Measurements from ENCODE around the gene PALLD.

PALLD gene

DNA sequence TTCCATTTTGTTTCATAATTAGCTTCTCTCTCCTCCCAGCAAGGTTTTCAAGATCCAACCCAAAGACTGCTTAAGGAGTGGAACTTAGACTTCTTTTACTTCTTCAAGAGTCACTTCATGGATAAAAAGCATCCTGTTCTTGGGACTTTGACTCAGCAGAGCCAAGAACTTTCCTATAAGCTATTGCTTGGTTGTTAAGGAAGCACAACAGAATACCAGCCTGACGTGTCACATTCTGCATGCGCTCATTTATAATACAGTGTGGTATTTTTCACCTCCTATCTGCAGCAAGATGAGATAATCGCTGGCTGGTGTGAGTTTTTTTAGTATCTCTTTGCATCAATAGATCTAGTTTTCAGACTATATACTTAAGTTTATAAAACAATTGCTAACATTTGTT is 152.1 kb downstream of the PALLD start:
- FAIRE-seq: no peak

DNA sequence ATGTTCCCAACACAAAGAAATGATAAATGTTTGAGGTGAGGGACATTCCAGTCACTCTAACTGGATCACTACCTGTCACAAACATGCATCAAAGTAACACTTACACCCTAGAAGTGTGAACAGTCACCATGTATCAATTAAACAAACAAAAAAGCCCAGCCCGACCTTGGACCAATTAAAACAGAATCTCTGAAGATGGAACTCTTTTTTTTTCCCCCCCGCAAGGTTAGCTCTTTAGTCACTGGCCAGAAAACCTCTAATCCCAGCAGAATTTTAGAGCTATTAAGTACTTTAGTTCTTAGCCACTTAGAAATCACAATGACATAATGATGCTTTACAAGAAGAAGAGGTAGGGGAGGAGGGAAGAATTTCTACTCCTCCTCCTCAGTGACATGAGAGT is 154.5 kb downstream of the PALLD start:
- no peak for FAIRE-seq

DNA sequence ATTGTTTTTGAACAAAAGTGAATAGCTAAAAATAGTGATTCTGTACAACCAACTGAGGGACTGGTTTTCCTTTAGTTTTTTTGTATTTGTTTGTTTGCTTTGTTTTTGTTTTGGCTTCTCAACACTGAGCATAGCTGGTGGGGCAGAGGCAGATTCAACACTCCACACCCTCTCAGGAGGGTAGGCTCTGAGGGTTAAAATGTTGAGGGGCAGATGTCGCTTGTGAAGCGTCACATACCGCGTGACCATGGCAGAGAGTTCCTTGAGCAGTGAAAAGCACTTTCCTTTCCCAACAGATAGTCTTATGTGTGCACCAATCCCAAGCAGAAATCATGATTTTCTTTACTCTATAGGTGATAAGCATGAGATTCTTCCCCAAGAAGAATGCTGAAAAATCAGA is 155.0 kb downstream of the PALLD start:
- no peak for FAIRE-seq

DNA sequence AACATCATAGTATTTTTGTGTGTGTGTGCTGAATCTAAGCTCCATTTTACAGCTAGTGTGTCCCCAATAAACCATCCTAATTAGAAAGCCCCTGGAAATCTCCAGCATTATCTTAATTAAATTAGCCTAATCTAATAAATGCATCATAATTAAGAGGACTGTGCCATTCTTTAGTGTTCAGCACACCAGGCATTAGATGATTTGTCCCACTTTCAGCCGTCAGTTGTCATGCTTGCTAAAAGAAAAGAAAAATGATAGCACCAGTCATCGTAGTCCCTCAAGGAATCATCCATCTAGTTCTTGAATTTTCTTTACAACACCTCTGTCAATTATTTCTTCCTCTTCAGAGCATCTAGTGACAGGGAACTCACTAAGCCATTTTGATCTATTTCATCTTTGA is 155.9 kb downstream of the PALLD start:
- FAIRE-seq: no peak

DNA sequence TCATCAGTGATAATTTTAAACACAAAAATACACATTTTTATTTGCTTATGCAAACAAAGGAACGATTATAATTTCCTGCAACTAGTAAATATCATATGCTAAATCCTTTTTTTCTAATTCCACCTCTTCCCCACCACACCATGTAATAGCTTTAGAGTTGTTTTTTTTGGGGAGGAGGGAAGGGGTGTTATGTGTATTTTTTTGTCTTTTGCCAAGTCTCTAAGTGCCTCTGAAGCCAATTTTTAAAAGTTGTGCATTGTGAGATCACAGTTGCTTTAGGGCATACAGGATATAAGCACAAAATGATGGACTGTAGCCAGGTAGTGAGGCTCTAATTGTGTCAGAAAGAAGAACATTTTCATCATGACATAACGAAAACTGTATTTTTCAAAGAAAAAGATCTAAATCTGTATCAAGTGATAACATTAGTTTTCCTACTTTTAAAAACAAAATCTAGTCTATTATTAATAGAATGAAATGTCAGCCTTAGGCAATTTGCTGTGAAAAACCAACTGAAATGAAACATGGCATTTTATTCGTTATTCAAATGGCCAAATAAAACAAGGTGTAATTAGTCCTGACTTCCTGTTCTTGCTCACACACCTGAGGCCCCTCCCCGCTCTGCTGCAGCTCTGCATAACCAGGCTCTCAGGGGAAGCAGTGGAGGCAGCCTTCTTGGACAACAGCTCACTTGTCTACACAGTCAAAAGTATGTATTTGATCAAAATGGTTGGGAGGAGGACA is 157.4 kb downstream of the PALLD start:
- no peak for FAIRE-seq

DNA sequence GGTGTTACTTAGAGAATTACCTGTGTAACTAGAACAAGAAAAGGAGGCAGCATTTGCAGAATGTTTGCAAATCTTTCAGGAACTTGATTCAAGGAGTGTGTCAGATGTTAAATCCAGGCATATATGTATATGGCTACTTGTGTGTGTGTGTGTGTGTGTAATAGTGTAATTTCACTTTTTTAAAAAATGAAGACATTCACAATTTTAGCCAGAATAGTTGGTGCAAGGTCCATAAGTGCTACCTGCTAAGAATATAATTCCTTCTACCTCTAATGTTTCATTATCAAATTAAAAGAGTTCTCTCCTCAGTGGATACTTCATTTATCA is 158.0 kb downstream of the PALLD start:
- no peak for FAIRE-seq

DNA sequence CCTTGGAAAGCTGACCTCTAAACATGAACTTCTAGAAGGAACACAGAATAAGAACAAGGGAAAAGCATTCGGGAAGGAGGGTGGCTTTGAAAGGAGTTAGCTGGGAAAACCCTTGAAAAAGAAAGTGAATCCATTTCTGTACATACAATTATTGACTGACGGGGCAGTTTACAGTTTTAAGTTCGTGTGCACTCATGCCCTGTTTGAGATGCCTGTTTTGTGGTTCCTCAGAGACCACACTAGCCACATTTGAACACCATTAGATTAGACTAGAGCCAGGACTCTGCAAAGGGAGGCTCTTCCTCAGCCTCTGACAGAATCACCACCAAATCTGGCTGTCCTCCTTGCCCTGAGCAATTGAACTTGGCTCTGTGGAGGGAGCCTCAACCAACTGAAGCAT is 158.3 kb downstream of the PALLD start:
- FAIRE-seq: no peak

DNA sequence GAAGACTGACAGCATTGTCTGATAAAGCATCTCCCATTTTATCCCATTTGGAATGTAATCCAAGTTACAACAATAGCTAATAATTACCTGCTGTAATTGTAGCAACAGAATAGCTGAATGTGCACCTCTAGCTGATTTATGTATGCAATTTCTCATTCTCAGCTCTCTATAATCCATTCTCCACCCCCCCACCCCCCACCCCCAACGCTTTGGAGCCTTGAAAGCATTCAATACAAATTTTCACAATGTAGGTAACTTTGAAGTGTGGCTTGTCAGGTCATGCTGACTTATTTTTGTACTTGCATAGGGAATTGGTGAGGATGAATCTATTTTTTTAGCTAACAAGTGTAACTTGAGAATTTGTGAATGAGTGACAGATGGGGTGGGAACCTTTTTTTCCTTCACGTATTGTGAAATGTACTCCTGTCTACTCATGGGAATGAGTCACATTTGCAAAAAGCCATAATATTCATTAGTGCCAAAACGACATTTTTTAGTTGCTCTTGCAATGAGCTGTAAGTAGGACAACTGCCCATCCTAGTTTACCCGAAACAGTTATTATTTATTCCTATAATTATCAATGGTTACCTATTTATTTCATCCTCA is 159.3 kb downstream of the PALLD start:
- FAIRE-seq: no peak

DNA sequence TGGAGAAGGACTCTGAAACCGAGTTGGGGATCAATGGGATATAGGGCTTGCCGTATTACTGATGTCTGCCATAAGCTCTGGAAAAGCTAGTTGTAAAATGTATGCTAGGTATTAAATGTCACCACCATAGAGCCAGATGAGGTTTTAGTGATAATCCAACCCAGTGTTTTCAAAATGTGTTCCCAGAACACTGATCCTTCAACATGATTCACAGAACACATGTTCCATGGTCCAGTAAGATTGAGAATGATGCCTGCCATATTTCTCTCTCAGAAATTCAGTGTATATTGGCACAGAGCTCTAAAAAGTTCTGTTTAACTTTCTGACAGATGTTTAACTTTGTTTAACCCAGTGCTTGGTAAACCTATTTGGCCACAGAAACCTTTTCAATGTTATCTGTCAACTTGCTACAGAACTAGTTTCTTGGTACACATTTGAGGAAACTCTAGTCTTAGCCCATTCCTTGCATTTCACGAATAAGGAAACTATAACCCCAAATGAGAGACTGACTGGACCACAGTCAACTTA is 160.2 kb downstream of the PALLD start:
- FAIRE-seq: no peak

DNA sequence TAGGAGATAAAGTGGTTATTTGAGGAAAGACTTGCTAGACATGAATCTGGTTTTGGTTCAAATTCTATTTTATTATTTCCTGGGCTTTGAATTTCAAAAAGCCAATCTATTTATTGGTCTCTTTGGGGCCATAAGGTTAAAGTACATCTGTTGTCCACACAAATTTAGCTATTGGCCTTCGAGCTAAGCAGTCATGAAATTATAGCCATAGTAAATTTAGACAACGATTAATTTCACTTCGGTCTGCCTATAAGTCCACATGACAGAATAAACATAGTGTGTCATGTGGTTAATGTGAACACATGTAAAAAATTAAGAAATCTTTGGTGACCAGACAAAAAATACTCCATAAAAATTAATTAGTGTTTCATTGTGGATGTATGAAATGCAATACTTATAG is 161.9 kb downstream of the PALLD start:
- no peak for FAIRE-seq

DNA sequence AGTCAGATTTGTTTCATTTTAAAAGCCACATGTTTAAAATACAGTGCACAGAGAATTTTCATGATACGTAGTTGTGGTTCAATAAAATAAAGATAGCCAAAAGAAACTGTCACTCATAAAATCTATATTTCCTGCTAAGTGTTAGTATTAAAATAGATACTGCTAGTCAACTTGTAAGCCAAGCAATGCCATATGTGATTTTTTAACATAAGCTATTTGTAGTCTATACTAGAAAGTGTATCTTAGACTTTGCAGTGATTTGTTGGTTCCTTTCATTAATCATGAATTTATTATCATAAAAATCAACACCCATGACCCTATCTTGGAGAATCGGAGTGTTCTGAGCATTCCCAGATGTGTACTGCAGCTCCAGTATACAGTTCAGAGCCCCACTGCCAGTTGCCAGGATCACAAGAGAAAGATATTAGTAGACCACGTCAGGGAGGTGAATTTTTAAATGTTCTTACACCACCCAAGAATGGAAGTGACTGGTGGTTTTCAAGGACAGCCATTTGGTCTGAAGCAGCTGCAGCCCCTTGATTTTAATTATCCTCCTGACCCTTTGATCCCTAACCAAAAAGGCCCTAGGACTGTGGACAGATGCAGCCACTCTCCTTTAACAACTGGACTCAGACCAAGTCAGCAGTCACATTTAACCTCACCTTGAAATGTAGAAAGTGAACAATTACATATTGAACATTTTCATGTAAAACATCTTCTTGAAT is 163.1 kb downstream of the PALLD start:
- FAIRE-seq: no peak

DNA sequence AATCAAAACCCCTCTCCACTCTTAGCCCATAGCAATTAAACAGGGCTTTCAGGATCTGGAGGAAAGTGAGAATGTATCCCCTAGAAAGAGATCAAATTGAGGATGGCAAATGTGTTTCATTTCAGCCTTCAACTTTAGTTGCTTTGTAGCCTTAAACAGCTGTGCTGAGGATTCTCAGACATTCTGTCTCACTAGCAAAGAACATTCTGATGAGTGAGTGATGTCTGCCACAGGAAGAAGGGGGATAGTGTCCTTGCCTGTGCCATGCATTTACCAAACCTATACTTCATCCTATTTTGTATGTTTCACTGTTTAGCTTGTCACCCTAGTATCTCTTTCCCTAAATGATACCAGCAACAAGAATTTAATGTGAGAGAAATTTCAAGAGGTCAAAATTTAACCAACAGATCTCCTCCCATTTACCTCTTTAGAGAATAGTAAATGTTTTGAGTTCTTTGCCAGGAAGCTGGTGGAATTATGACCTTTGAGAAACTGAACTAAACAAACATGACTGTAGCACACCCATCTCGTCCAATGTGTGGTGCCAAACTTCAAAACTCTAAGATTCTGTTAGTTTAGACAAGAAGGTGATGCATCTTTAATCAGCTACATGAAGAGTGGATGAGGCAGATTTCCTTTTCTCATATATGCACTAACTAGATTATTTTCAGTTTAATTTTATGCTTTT is 165.6 kb downstream of the PALLD start:
- no peak for FAIRE-seq

DNA sequence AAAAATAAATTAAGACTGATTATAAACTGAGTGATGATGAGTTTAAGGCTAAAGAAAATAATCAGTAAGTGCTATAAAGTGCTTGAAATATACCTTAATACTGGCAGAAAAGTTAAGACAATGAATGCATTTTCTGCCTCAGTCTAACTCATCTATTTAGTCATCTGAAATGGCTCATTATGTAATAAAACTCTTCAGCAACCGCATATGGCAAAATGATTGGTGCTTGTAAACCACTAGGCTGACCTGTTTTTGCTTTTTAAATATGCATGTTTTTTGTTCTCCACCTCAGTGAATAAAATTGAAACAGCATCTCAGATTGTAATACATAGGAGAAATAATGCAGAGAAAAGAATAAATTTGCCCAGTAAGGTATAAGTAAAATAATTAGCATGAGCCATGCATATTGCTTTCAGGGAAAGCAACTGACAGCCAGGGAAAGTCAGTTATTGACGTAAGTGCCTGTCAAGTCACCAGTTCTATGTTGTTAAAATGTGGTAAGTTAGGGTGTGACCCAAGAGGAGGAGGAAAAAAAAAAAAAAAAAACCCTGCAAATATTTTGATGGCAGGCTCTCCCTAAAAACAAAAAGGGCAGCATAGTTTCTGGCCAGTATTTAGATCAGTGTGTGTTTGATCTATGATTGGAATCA is 167.5 kb downstream of the PALLD start:
- FAIRE-seq: no peak

DNA sequence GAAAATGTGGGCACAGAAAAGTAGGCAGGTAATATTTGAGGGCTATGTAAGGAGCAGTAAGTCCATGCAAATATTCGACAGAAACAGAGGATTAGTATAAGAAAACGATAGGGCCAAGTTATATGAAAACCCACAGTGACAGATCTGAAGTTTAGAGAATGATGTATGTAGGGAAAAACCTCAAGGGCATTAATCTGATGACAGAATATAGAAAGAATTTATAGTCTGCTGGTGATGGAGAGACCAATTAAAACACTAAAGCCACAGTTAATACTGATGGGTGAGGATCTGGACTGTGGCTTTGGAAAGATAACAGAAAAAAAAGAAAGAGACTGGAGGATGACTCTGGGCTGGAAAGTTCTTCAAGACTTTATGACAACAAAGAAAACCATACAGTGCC is 169.7 kb downstream of the PALLD start:
- no peak for FAIRE-seq

DNA sequence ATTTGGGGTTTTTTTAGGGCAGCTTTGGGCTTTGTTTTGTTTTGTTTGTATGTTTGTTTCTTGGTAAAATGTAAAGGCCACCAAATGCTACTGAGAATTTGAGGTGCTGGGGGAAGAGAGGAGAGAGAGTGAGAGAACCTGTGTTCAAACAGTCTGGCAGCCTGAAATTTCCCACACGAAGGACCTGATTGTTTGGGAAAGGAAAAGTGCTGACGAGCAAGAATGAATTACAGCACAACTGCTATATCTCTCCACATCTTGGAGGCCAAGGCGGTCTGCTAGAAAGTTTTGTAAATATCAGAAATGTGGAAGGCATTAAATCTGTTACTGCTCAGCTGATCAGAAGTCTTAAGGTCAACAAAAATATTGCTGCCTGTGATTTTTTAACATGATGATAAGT is 170.5 kb downstream of the PALLD start:
- FAIRE-seq: no peak

DNA sequence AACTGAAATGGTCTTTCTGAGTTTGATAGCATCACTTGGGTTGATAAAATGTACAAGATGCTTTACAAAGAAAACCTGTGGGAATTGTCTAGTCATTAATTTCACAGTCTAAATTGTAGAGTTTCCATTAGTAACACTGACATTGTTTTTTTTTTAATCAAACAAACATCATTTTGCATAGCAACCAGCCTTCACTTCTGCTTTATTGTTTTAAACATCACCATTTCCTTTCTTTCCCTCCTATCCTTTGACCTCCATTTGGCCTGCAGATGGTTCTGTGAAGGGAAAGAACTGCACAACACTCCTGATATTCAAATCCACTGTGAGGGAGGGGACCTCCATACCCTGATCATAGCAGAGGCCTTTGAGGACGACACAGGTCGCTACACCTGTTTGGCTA is 171.1 kb downstream of the PALLD start:
- no peak for FAIRE-seq

DNA sequence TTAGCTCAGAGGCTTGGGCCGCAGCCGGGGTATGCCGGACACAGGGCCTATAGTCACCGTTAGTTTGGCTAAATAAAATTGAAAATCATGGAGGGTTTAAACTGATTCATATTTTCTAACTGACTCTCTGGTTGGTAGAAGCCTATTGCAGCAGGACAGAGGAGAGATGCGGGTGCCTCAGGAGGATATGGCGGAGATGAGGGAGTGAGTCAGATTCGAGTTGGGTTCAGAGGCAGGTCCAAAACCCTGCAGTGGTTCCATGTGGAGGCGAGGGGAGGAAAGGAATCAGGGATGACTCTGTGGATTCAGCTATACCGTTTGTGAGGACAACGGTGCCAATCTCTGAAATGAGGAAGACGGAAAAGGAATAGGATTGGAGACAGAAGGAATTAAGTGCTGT is 176.6 kb downstream of the PALLD start:
- FAIRE-seq: no peak

DNA sequence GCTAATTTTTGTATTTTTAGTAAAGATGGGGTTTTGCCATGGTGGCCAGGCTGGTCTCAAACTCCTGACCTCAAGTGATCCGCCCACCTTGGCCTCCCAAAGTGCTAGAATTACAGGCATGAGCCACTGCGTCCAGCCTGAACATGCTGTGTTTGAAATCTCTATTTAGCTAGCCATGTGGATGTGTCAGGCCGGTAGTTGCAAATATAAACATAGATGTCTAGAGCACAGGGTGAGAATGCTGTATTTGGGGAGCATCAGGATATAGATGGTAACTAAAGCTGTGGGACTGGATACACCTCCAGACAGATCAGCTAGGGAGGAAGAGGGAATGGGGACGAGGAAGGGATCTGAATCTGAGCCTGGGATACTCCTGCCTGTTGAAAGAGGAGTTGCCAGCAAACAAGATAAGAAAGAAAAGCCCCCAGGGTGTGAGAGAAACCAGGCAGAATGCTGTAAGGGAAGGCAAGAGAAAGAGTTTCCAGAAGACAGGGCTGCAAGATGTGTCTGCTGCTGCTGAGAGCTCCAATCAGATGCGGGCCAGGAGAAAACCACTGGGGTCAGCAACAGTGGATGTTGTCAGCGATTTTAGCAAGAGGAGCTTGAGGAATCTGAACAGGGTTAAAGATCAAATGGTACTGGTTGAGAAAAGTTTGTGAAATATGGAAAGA is 177.4 kb downstream of the PALLD start:
- FAIRE-seq: no peak

DNA sequence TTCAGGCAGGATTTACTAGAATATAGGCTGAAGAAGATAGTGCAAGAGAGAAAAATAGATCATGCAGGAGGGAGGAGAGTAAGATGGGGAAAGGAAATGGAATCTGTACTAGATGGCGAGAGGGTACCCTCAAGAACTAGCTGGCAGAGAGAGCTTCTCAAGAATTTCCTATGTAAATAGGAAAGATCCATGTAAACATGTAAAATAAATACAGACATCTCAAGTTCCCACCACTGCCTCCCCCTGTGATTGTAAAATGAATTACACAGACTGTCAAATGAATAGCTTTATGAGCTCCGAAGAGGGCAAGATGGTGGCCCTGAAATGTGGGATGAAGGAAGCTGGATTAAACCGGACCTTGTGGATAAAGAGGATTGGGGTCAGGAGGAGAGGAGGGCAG is 178.0 kb downstream of the PALLD start:
- no peak for FAIRE-seq

DNA sequence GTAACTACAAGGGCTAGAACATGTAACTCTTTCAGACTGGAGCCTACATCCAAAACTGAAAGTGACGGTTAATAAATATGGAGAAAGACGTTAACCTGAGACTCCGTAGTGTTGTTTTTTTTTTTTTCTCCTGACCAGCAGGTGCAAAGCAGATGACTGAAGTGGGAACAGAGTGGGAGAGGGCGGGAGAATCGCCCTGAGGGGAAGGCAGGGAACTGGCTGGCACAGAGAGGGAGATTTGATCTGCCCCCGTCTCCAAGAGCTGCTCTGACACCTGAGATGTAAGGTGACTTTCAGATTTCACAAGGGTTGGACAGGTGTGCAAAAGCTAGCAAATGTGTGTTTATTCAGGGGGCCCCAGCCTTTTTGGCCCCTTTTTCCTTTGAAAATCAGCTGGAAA is 180.2 kb downstream of the PALLD start:
- FAIRE-seq: no peak

DNA sequence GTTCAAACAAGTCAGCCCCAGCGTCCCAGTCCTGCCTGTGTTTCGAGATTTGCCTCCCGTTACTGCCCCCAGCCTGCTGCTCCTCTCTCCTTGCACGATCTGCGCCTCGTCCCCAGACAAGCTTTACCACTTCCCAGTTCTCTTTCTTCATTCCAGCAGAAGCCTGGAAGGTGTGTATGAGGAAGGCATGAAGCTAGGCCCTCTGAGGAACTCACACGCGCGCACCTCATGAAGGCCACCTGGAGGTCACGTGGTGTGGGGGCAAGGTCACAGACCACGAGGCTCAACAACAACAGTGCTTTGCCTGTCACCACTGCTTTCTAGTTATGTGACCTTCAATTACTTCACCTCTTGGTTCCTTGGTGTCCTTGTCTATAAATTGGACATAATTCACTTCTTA is 181.0 kb downstream of the PALLD start:
- FAIRE-seq: no peak

DNA sequence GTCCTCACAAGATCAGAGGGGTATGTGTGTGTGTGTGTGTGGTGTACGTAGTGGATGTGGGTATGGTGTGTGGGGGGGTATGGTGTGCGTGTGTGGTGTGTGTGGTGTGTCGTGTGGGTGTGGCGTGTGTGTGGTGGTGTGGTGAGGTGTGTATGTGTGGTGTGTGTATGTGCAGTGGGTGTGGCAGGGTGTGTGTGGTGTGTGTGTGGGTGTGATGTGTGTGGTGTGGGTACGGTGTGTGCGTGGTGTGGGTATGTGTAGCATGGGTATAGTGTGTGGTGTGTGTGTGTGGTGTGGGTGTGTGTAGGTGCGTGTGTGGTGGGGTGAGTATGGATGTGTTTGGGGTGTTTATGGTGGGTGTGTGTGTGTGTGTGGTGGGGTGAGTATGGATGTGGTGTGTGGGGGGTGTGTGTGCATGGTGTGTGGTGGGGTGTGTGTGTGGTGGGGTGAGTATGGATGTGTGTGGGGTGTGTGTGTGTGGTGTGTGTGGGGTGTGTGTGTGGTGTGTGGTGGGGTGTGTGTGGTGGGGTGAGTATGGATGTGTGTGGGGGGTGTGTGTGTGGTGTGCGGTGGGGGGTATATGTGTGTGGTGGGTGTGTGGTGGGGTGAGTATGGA is 182.0 kb downstream of the PALLD start:
- no peak for FAIRE-seq

Data from G401.6 (cell line).